ENCODE data around the gene ZFP64.
A peak's percentile ranks its signal among the peaks of the same experiment; 100 is the strongest.

The ZFP64 gene

DNA sequence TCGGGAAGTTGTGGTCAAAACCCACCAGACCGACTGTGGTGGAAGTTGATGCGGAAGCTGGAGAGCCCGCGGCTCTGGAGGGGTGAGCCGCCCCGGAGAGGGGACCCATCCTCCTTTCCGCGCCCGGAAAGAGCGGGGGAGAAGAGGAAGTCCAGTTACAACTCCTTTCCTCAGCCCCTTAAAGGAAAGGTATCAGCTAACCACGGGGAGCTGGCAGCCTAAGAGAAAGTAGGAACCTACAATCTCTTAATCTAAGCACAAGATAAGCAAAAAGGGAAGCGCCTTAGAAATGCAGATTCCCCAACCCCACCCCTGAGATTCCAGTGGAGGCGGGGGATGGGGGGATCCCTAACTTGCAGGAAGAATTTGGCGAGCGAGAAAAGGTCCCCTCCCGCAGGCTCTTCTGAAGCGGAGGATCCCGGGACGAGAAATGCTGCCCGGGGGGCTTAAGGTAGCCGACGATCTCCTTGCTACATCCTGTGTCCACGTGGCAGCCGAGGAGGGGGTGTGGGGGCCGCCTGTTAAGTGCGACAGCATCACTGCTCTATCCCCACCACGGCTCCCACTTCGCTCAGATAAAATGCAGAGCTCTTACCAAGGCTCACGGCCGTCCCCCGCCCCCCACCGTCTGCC is 87.5 kb downstream of the ZFP64 start:
- DNase-seq: peak; percentile 2

DNA sequence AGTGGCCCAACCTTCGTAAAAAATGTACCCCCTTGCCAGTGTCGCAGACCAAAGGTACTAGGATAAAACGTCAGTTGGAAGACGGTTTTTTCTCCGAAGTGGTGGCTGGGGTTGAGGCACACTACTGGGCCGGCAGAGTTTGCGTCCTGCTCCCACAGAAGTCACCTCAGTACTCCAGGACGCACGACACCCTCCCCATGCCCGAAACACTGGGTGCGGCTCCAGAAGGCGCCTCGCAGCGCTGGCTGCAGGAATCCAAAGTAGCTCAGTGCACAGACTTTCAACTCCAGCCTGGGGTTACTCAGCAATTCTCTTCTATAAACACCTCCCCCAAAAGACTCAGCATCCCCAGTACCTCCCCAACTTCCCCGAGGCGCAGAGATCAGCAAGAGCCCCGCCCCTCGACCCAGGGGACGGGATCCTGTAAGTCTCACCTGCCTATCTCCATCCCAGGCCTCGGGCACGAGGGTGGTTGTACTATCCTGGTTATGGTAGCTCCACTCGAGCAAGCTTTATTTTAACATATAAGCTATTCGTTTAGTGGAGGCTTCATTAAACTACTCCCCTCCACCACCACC is 88.2 kb downstream of the ZFP64 start:
- peak; percentile 16 for DNase-seq

DNA sequence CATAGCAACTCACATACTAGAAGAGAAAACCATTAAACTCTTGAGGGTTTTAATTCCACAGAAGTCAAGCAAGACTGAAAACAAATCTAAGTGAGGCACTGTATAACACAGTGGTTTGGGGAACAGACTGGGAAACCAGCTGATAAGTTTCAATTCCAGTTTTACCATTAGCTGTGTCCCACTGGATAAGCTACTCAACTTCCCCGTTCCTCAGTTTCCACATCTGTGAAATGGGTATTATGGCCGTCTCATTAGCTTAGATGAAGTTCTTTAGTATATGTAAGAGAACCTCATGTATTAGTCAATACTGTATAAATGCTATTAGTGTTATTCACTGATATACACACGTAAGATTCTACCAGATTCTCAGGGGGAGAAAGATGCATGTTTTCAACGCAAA is 89.0 kb downstream of the ZFP64 start:
- DNase-seq: no peak

DNA sequence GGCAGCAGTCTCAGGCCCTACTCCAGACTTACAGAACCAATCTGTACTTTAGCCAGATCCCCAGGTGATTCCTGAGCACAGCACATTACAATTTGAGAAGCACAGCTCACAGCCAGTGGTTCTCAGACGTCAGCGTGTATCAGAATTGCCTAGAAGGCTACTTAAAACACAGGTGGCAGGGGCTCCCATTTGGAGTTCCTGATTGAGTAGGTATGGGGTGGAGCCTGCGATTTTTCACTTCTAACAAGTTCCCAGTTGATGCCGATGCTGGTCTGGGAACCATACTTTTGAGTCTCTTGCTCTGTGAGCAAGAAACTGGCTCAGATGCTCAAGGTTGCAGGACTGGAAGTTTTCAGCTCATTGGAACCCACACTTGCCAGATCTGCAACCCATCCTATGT is 89.5 kb downstream of the ZFP64 start:
- no peak for DNase-seq
